HL-60 (cell line): Measurements from ENCODE around the gene SCIN.

ENCODE experiments used
- DNase-seq, 2 experiments: peaks; one replicate each; pipeline ENCODE4 v3.0.0-alpha.2; 2010 to 2020; ENCODE audit warnings: low read depth in 1 of 2, low spot score in 1 of 2
- H3K27ac ChIP-seq: fragments of 250-450 bp; sonication (Bioruptor Pico); replicated peaks from 2 replicates; pipeline ENCODE4 v1.5.1; 2020; ENCODE audit warnings: mild to moderate bottlenecking, moderate library complexity
- H3K27me3 ChIP-seq: fragments of 250-450 bp; sonication (Bioruptor Pico); 2 replicates; pipeline ENCODE4 v1.5.1; 2021; ENCODE audit warnings: mild to moderate bottlenecking, moderate library complexity; ENCODE audit not compliant: insufficient read depth, poor library complexity, severe bottlenecking
- H3K4me3 ChIP-seq: replicated peaks from 2 replicates; pipeline ENCODE4 v1.5.1; 2011; ENCODE audit warnings: mild to moderate bottlenecking, control low read depth, low read length; ENCODE audit not compliant: insufficient read depth
- GABPA ChIP-seq: IDR thresholded peaks from 2 replicates; pipeline ENCODE4 v1.6.1; 2012; ENCODE audit warnings: low read depth
- POLR2AphosphoS5 ChIP-seq: IDR thresholded peaks from 2 replicates; pipeline ENCODE4 v1.6.1; 2012; ENCODE audit warnings: low read depth
- REST ChIP-seq: IDR thresholded peaks from 2 replicates; pipeline ENCODE4 v1.6.1; 2012; ENCODE audit warnings: low read depth; ENCODE audit not compliant: insufficient replicate concordance
- SPI1 ChIP-seq: IDR thresholded peaks from 2 replicates; pipeline ENCODE4 v1.6.1; 2012; ENCODE audit warnings: low read depth, mild to moderate bottlenecking, borderline replicate concordance
- TF ChIP-seq, protein P1 (sequence below): IDR thresholded peaks from one replicate; pipeline ENCODE4 v1.5.1; 2011; ENCODE audit warnings: low read length, control low read depth, inconsistent platforms; ENCODE audit not compliant: insufficient read depth

Gene SCIN

DNA sequence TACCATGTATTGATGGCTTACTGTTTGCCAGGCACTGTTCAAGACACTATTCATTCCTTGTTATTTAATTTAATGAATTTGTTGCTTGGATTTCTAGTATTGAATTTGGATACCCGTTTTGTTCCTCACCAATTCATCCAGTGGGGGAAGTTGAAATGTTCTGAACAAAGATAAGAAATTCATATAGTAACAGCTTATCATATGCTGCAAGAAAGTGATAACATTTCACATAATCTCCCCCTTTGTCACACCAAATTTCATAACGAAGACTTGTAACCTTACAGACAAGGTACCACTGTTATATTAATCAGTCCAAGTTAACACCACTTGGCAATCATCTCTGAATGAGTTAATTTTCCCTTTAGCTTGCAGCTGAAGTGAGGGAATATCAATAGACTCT lies 42.1 kb downstream of the SCIN start:
- H3K4me3 ChIP-seq, result no peak overlapping the region
- TF ChIP-seq, protein P1, sequence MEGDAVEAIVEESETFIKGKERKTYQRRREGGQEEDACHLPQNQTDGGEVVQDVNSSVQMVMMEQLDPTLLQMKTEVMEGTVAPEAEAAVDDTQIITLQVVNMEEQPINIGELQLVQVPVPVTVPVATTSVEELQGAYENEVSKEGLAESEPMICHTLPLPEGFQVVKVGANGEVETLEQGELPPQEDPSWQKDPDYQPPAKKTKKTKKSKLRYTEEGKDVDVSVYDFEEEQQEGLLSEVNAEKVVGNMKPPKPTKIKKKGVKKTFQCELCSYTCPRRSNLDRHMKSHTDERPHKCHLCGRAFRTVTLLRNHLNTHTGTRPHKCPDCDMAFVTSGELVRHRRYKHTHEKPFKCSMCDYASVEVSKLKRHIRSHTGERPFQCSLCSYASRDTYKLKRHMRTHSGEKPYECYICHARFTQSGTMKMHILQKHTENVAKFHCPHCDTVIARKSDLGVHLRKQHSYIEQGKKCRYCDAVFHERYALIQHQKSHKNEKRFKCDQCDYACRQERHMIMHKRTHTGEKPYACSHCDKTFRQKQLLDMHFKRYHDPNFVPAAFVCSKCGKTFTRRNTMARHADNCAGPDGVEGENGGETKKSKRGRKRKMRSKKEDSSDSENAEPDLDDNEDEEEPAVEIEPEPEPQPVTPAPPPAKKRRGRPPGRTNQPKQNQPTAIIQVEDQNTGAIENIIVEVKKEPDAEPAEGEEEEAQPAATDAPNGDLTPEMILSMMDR, result no peak
- TF ChIP-seq POLR2AphosphoS5 (no peak), SPI1 (no peak), REST (no peak), GABPA (no peak)
- no peak for DNase-seq
- no peaks in the 10 kb centered on the region for H3K27me3 ChIP-seq
- H3K27ac ChIP-seq, result no peak overlapping the region

DNA sequence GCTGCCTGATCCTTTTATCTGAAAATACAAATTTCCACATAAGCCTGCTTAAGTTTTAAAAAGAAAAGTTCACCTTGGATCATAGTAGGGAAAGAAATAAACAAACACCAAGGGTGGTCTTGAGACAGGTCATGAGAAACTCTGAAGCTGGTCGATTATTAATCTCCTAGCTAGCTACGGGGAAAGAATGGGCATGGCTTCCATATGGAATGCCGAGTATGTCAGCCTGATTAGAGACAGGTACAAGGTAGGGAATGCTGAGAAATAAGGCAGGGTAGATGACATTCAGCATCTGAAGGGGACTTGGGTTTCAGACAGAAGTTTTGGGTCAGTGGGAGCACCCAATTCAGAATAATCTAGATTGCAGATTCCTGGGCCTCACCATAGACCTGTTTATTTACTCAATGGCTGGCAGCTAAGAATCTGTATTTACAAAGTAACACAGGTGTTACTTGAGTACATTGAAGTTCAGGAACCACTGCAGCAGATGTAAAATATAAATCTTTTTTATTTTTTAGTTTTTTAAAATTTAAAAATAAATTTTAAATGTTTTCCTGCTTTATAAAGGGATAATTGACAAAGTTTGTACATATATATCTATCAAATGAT lies 49.0 kb downstream of the SCIN start:
- Histone ChIP-seq H3K27me3 (no peaks in the 10 kb centered on the region), H3K4me3 (no peak overlapping the region), H3K27ac (no peak overlapping the region)
- no peak for TF ChIP-seq GABPA
- TF ChIP-seq POLR2AphosphoS5, result no peak
- TF ChIP-seq, protein P1, result no peak
- TF ChIP-seq REST, result no peak
- TF ChIP-seq SPI1, result no peak
- no peak for DNase-seq

DNA sequence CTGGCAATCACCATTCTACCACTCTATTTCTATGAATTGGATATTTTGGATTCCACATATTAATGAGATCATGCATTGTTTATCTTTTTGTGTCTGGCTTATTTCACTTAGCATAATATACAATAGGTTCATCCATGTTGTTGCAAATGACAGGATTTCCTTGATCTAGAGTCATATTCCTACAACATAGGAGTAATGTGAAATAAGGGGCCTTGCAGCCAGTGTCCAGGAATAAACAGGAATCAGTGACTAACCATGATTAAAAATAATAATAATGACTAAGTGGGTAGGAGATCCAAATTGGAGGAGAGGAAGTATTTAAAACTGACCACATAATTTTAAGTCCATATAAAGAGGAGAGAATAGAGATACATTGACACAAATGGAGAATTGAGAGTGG lies 49.9 kb downstream of the SCIN start:
- Histone ChIP-seq H3K4me3 (no peak overlapping the region), H3K27ac (no peak overlapping the region), H3K27me3 (no peaks in the 10 kb centered on the region)
- TF ChIP-seq SPI1 (no peak), GABPA (no peak), REST (no peak), POLR2AphosphoS5 (no peak)
- TF ChIP-seq, protein P1, result no peak
- no peak for DNase-seq
